Activated T-cell treated with anti-CD3 and anti-CD28 coated beads for 24 hours (primary cell): ENCODE results near the gene RELN.
"Not testable (repeated sequence)": the region's sequence is repeated elsewhere in the genome, so short reads cannot be mapped to it uniquely, and the experiment has no call there.

Experiments used
- DNase-seq: peaks from one replicate; pipeline ENCODE4 v3.0.0-alpha.2; 2020; ENCODE audit warnings: low read depth

RELN gene

DNA sequence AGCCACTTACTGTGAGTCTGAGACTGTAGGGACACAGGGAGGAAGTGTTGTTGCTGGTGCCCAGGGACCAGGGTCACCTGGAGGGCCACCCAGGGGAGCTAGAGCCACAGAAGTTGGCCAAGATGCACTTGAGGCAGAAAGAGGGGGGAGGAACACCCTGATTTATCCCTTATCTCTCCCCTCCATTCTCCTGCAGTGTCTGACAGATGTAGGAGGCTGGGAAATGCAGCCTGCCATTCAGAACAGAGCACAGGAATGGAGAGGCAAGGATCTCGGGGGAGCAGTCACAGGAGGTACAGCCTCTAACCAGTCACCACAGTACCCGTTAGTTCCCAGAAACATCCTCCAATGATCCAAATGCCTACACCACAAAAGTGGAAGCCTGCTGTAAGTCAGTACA, 425.0 kb downstream of the RELN start:
- no peak for DNase-seq

GRCh38 chr7:103560136-103560535, 429.3 kb downstream of the RELN start:
- no peak for DNase-seq

DNA sequence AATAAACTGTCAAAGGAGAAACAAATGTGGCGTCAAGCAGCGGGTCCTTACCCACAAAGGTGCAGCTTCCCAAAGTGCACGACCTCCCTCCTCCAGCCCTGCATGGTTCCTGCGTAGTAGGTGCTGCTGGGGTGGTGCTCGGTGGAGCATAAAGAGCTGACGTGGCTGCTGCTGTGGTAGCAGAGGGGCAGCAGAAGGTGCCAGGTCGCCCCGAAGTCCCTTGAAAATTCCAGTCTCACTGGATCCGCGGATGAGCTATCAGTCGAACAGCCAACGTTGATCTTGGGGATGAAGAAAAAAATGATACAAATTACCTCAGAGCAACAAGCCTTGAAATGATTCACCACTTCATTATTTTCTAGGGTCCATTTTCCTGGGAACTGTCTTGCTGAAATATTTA, 438.4 kb downstream of the RELN start:
- no peak for DNase-seq

DNA sequence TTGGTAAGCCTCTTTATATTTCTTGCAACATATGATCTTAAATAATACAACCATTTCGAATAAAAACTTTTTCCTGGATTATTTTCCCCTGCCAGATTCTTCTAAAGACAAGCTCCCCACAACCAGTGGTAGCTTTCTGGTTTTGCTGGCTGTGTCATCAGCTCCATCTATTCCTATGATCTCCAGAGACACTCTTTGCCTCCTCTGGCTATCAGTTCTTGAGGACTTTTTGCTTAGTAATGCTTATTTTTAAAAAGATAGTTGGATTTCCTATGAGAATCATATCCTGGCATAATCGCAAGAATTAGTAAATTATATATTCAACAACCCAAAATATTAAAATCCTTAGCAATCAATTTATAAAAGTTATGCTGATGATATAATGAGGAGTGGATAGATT, 439.7 kb downstream of the RELN start:
- DNase-seq = no peak

DNA sequence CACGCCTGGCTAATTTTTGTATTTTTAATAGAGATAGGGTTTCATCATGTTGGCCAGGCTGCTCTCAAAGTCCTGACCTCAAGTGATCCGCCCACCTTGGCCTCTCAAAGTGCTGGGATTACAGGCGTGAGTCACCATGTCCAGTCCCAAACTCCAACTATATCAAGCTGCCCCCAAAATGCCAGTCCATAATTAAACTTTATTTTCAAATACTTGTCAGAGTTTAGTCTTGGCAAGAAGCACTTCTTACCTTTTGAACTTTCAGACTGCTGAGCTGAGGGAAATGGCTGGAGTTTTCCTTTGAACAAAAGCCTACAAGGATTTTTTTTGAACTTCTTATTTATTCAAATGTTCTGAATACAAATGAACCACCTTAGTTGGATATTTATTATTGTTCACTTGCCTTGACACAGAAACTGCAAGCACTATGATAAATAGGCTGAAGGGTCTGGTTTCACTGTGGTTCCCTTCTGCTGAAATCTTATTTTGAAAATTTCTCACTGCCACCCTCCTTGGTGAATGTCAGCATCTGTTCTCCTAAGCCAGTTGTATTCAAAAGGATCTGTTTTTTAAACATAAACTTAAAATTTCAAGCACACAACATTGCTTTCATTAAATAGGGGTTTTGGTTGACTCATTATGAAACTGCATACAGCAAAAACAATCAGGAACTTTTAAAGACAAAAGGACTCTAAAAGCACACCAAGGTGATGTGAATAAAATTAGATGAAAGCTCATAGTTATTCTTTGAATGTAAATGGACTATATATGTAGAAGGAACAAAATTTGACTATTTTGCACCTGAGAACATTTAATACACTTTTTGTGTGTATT, 441.8 kb downstream of the RELN start:
- DNase-seq = no peak

GRCh38 chr7:103542470-103542869, 447.0 kb downstream of the RELN start:
- no peak for DNase-seq

GRCh38 chr7:103541947-103542346, 447.5 kb downstream of the RELN start:
- DNase-seq = no peak

- no peak for DNase-seq
Measured at GRCh38 chr7:103541026-103541425, 448.4 kb downstream of the RELN start.

DNA sequence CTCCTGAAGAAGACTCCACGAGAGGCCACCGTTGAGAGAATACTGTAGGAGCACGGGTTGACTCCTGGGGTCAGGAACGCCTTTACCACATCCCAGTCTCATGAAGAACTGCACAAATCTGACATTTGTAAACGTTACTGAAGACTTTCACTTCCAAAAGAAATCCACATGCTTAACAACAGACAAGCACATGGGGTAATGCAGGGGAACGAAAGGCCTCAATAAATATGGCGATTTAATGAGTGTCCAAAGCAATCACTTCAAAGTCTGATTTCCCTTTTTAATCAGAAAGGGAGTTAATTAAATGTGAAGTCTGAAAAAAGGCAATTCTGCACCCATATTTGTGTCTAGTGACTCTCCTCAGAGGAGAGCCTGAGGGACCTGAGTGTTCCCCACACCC, 449.1 kb downstream of the RELN start:
- no peak for DNase-seq

DNA sequence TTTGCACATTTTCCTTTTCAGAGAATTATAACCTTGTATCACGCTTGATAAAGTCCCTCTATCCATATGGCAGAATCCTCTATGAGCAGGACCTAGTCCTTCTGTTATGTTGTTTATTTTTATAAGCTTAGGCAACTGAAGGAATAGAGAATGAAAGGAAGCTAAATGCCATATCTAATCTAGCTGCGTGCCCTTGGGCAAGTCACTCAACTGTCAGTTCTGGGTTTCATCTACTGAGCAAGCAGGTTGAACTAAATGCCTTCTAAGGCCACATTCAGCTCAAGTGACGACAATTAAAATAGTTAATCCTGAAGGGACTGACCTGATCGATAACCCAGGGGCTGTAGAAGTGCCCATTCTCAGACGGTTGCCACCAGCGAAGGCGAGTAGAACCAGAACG, 449.6 kb downstream of the RELN start:
- DNase-seq = no peak

DNA sequence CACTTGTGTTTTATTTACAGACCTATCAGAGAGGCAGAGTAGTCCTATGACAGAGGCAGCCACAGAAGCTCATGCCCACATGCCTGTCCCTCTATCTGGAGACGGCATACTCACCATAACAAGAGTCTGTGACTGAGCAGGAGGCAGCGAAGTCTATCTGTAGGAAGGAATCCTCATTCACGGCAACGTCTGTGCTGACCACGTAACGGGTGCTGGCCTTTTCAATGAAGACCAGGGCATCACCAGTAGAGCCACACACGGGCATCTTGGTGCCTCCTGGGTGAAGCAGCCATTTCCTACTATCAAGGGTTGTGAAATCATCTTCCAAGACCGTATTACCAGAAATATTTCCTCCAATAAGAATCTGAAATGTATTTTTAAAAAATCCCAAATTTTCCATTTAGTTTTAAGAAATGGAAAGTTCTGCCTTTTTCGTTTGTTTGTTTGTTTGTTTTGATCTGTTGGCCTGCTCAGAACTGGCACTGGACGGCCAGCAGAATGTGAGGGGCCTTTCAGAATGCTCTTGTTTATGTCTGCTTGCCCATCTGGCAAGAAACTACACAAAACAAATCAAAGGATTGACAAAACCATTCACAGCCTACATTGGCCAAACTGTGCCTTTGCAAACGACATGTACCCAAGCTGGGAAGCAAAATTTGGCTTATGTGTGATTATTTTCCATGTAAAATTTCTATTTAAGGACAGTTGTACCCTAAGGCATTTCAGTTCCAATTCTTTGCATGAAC, 450.3 kb downstream of the RELN start:
- DNase-seq = no peak

- DNase-seq = no peak
Measured at GRCh38 chr7:103533761-103534160, 455.7 kb downstream of the RELN start.

DNA sequence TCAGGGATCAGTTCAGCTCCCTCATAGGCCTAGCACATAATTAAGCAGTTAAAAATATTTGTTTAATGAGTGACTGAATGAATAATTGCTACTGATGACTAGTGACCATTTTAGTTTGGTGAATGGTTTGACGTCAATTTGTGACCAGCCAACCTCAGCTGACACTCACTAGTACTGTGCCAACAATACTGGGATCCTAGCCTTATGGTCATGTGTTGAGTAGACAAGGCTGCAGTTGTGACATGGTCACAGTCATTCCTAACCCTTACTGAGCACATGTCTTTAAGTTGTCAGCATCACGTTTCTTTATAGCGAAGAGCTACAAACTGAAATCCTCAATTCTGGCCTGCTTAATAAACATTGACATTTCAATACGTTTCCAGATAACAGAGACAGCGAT, 456.5 kb downstream of the RELN start:
- no peak for DNase-seq

DNA sequence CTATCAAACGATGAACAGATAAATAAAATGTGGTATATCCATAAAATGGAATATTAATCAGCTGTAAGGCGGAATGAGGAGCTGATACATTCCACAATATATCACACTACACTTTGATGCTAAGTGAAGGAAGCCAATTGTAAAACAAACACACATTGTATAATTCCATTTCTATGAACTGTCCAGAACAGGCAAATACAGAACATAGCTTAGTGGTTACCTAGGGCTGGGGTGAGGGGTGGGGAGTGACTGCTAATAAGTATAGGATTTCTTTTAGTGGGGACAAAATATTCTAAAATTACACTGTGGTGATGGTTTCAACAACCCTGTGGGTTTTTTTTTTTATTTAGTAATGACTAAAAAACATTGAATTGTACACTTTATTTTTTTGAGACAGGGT, 461.3 kb downstream of the RELN start:
- DNase-seq = no peak

DNA sequence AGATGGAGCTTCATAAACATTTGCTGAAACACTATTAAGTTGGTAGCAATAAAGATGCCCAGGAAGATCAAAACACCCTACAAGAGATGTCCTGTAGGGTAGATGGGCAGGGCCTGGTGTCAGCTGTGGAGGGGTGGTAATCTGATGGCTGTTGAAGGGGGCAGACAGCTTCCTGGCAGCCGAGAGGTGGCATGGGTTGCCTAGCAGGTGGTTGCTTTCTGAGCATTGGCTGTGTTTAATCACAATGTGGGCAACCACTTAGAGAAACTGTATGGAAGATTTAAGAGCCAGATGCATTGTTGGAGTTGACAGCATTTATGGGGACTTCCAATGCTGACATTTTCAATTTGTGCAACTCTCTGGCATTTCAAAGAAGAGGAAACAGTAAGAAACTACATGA, 463.5 kb downstream of the RELN start:
- no peak for DNase-seq

- no peak for DNase-seq
Measured at GRCh38 chr7:103524042-103524907, 465.2 kb downstream of the RELN start.

GRCh38 chr7:103521937-103522336, 467.5 kb downstream of the RELN start:
- no peak for DNase-seq

- no peak for DNase-seq
Measured at GRCh38 chr7:103504505-103505135, 484.8 kb downstream of the RELN start.

- no peak for DNase-seq
Measured at GRCh38 chr7:103501206-103501605, 488.3 kb downstream of the RELN start.

GRCh38 chr7:103499976-103500375, 489.5 kb downstream of the RELN start:
- no peak for DNase-seq

DNA sequence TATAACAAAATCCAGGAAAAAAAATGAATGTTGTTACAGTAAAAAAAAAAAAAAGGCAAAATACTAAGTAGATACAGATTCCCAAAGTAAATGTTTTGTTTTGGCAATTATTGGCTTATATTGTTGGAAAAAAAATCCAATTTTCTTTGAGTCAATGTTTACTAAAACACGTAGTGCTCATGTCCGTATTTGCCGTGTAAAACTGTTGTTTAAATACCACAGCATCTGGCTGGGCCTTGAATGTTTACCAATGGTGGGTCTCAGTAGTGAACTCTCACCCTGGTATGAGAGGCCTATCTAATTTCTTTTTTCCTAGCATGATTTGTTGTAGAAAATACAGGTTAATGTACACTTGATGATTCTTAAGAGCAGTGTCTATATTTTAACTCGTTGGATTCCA, 502.0 kb downstream of the RELN start:
- DNase-seq = no peak

DNA sequence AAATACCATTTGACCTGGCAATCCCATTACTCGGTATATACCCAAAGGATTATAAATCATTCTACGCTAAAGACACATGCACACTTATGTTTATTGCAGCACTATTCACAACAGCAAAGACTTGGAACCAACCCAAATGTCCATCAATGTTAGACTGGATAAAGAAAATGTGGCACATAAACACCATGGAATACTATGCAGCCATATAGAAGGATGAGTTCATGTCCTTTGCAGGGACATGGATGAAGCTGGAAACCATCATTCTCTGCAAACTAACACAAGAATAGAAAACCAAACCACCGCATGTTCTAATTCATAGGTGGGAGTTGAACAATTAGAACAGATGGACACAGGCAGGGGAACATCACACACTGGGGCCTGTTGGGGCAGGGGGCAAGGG, 502.6 kb downstream of the RELN start:
- DNase-seq = not testable (repeated sequence)
